A549 (cell line): ENCODE measurements around the gene LARP7.
"Not testable (repeated sequence)": the region's sequence is repeated elsewhere in the genome, so short reads cannot be mapped to it uniquely, and the experiment has no call there.

Experiments used
- ELK1 ChIP-seq: fragments of 150-350 bp; IDR thresholded peaks from 2 replicates; pipeline ENCODE4 v1.6.1; 2014; ENCODE audit warnings: low read depth, mild to moderate bottlenecking, low read length
- NFE2L2 ChIP-seq: fragments of 150-350 bp; conservative IDR thresholded peaks from 2 replicates; pipeline ENCODE4 v1.6.1; 2014; ENCODE audit warnings: low read length
- TF ChIP-seq, protein P1 (sequence below): fragments of >200 bp; sonication (Bioruptor Twin); formaldehyde crosslinking; IDR thresholded peaks from 3 replicates; pipeline ENCODE4 v1.5.1; 2016

DNA sequence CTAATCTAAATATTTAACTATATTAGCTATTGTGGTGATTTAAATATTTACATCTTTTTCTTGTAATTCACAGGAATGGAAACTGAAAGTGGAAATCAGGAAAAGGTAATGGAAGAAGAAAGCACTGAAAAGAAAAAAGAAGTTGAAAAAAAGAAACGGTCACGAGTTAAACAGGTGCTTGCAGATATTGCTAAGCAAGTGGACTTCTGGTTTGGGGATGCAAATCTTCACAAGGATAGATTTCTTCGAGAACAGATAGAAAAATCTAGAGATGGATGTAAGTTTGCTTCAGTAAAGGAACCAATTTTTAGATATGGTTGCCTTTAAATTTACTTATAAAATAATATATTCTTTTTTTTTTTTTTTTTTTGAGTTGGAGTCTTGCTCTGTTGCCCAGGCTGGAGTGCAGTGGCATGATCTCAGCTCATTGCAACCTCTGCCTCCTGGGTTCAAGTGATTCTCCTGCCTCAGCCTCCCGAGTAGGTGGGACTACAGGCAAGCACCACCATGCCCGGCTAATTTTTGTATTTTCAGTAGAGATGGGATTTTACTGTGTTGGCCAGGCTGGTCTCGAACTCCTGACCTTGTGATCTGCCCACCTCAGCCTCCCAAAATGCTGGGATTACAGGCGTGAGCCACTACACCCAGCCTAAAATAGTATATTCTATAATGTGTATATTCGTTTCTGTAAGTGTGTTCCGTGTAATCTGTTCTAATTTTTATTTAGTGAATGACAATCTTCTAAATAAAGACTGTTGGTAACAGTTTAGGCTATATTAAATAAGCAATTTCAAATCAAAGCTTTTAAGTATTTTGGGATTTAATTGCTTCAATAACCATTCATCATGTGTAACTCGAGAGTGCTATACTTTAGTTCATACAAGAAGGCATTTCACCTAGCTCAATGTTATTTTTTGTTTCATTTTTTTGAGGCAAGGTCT lies 7.9 kb downstream of the LARP7 start:
- TF ChIP-seq, protein P1, sequence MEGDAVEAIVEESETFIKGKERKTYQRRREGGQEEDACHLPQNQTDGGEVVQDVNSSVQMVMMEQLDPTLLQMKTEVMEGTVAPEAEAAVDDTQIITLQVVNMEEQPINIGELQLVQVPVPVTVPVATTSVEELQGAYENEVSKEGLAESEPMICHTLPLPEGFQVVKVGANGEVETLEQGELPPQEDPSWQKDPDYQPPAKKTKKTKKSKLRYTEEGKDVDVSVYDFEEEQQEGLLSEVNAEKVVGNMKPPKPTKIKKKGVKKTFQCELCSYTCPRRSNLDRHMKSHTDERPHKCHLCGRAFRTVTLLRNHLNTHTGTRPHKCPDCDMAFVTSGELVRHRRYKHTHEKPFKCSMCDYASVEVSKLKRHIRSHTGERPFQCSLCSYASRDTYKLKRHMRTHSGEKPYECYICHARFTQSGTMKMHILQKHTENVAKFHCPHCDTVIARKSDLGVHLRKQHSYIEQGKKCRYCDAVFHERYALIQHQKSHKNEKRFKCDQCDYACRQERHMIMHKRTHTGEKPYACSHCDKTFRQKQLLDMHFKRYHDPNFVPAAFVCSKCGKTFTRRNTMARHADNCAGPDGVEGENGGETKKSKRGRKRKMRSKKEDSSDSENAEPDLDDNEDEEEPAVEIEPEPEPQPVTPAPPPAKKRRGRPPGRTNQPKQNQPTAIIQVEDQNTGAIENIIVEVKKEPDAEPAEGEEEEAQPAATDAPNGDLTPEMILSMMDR, result not testable (repeated sequence)
- not testable (repeated sequence) for TF ChIP-seq NFE2L2, ELK1
